ENCODE results near the gene NFYB. TPM values are rescaled to one million over a fixed set of nuclear protein-coding genes. Genes with fewer than 3 reads are reported as not detected.
"Not testable (repeated sequence)": the region's sequence is repeated elsewhere in the genome, so short reads cannot be mapped to it uniquely, and the experiment has no call there.

Gene NFYB
- polyA plus RNA-seq, 1 experiment, result 23.3 TPM

- H3K36me3 ChIP-seq (ENCODE audit: control insufficient read depth, insufficient read depth, low read length), result peaks cover 5% of the 10 kb centered on the region
- DNase-seq (ENCODE audit: low read depth), result peak; percentile 39
- ChIA-PET CTCF (interaction anchor here (0.6 to 2.1 kb wide), 2 partner anchors 12 to 545 kb away, joined by 5 to 10 read pairs; no protein-coding TSS in a partner anchor), POLR2A (interaction anchor here (1.1 kb wide), 1 partner anchor 155 kb away, joined by 3 read pairs; the partner anchor contains the start of gene TDG)
- TF ChIP-seq CTCF (IDR thresholded peaks at IDR 0.05; ENCODE audit: insufficient read depth, low read depth, low read length), result no peak
- H3K4me3 ChIP-seq (ENCODE audit: low read depth, low read length), result no peak overlapping the region
- H3K27me3 ChIP-seq (ENCODE audit: control insufficient read depth, insufficient read depth, low read length), result no peaks in the 10 kb centered on the region
Observed at GRCh38 chr12:104121001-104121400, 17.0 kb downstream of the NFYB start.

GRCh38 chr12:104115587-104115975 lies 22.4 kb downstream of the NFYB start:
- DNase-seq (ENCODE audit: low read depth), result no peak

DNA sequence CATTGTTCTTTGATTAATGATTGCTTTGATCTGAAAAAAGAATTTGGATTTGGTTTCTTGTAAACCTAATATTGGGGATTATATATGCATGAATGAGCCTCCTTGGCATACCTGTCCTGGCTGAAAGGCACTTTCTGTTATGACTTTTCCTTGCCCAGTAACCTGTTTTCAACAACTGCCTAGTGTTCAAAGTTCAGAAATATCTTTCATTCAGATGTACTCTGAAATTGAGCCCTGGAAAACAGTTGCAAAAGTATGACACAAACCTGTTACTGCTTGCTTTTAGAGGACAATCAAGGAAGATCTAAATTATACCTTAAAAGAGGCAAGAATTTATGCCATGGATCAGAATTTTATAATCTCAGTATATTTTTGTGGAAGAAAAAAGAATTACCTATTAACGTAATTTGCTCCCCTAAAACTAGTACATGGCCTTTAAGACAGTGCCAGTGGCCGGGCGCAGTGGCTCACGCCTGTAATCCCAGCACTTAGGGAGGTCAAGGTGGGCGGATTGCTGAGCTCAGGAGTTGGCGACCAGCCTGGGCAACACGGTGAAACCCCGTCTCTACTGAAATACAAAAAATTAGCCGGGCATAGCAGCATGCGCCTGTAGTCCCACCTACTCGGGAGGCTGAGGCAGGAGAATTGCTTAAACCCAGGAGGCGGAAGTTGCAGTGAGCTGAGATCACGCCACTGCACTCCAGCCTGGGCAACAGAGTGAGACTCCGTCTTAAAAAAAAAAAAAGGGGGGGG lies 23.0 kb downstream of the NFYB start:
- H3K36me3 ChIP-seq (ENCODE audit: control insufficient read depth, insufficient read depth, low read length); H3K27me3 ChIP-seq (ENCODE audit: control insufficient read depth, insufficient read depth, low read length); H3K4me3 ChIP-seq (ENCODE audit: low read depth, low read length); CTCF ChIA-PET; POLR2A ChIA-PET; DNase-seq (ENCODE audit: low read depth): not testable (repeated sequence)

More at GRCh38 chr12:104115587-104115975, 22.4 kb downstream of the NFYB start:
- ChIA-PET CTCF (interaction anchor here (1.2 kb wide), 1 partner anchor 237 kb away, joined by 3 read pairs; no protein-coding TSS in a partner anchor), POLR2A (no interaction called here)
- H3K27me3 ChIP-seq (ENCODE audit: control insufficient read depth, insufficient read depth, low read length), result no peaks in the 10 kb centered on the region
- TF ChIP-seq CTCF (IDR thresholded peaks at IDR 0.05; ENCODE audit: insufficient read depth, low read depth, low read length), result no peak
- no peak overlapping the region for H3K4me3 ChIP-seq (ENCODE audit: low read depth, low read length)
- peaks cover 2% of the 10 kb centered on the region for H3K36me3 ChIP-seq (ENCODE audit: control insufficient read depth, insufficient read depth, low read length)

GRCh38 chr12:104109446-104110271 lies 28.4 kb downstream of the NFYB start:
- POLR2A ChIA-PET, result interaction anchor here (1.0 kb wide), 1 partner anchor 144 kb away, joined by 3 read pairs; the partner anchor contains the start of gene TDG
- Histone ChIP-seq H3K36me3 (ENCODE audit: control insufficient read depth, insufficient read depth, low read length) (no peaks in the 10 kb centered on the region; the same call in 1 of the 2 replicates), H3K27me3 (ENCODE audit: control insufficient read depth, insufficient read depth, low read length) (no peaks in the 10 kb centered on the region), H3K4me3 (ENCODE audit: low read depth, low read length) (no peak overlapping the region)
- no peak for DNase-seq (ENCODE audit: low read depth)
- CTCF ChIA-PET, result interaction anchor here (0.8 to 2.7 kb wide), 32 partner anchors 10 to 305 kb away, joined by 3 to 31 read pairs (median 4); partner anchors contain the start of genes HCFC2, NFYB and TDG
- no peak for TF ChIP-seq CTCF (IDR thresholded peaks at IDR 0.05; ENCODE audit: insufficient read depth, low read depth, low read length)

- TF ChIP-seq CTCF (IDR thresholded peaks at IDR 0.05; ENCODE audit: insufficient read depth, low read depth, low read length), result peak; percentile 92
- Histone ChIP-seq H3K27me3 (ENCODE audit: control insufficient read depth, insufficient read depth, low read length) (no peaks in the 10 kb centered on the region), H3K36me3 (ENCODE audit: control insufficient read depth, insufficient read depth, low read length) (no peaks in the 10 kb centered on the region), H3K4me3 (ENCODE audit: low read depth, low read length) (no peak overlapping the region)
- DNase-seq (ENCODE audit: low read depth), result peak; percentile 25
- CTCF ChIA-PET, result interaction anchor here (0.6 to 2.7 kb wide), 35 partner anchors 10 to 349 kb away, joined by 3 to 31 read pairs (median 4); partner anchors contain the start of genes HCFC2, NFYB and TDG
- POLR2A ChIA-PET, result interaction anchor here (1.0 kb wide), 1 partner anchor 143 kb away, joined by 3 read pairs; the partner anchor contains the start of gene TDG
Observed at GRCh38 chr12:104108755-104109445, 29.1 kb downstream of the NFYB start.

All from BJ (cell line).